ENCODE measurements around the gene PDZK1IP1.

PDZK1IP1 gene

GRCh38 chr1:47189844-47190508 is at the start of gene PDZK1IP1:
TSS of gene PDZK1IP1 (minus strand) at chr1:47190036. CDS start at chr1:47189932, 104 bp downstream.
- DNase-seq = peak; percentile 47

- no peak for DNase-seq
These were observed 49.2 kb upstream of the PDZK1IP1 start for GRCh38 chr1:47238935-47239592.

GRCh38 chr1:47235806-47236205 is 46.0 kb upstream of the PDZK1IP1 start:
- no peak for DNase-seq

GRCh38 chr1:47235241-47235681 is 45.4 kb upstream of the PDZK1IP1 start:
- peak; percentile 56 for DNase-seq

GRCh38 chr1:47233186-47233585 is 43.4 kb upstream of the PDZK1IP1 start:
- DNase-seq = no peak

GRCh38 chr1:47232187-47232874 is 42.5 kb upstream of the PDZK1IP1 start, which contains the start of gene TAL1:
TSS of gene TAL1 (minus strand) at chr1:47232225. CDS start at chr1:47225888, 6,337 bp downstream.
- DNase-seq = no peak

GRCh38 chr1:47231301-47232186 is 41.7 kb upstream of the PDZK1IP1 start:
- DNase-seq = peak; percentile 65

- DNase-seq = no peak
These were observed 41.0 kb upstream of the PDZK1IP1 start for GRCh38 chr1:47230692-47231300.

- no peak for DNase-seq
These were observed 40.3 kb upstream of the PDZK1IP1 start for GRCh38 chr1:47229886-47230691.

GRCh38 chr1:47229031-47229885 is 39.4 kb upstream of the PDZK1IP1 start:
- DNase-seq = no peak

GRCh38 chr1:47228644-47229030 is 38.8 kb upstream of the PDZK1IP1 start:
- DNase-seq = no peak

- no peak for DNase-seq
These were observed 37.8 kb upstream of the PDZK1IP1 start for GRCh38 chr1:47227341-47228232.

- no peak for DNase-seq
These were observed 37.0 kb upstream of the PDZK1IP1 start for GRCh38 chr1:47226839-47227215.

GRCh38 chr1:47226121-47226838 is 36.4 kb upstream of the PDZK1IP1 start:
- no peak for DNase-seq

GRCh38 chr1:47225430-47226100 is 35.7 kb upstream of the PDZK1IP1 start:
- no peak for DNase-seq

- DNase-seq = no peak
These were observed 35.0 kb upstream of the PDZK1IP1 start for GRCh38 chr1:47224676-47225399.

GRCh38 chr1:47223921-47224675 is 34.3 kb upstream of the PDZK1IP1 start:
- no peak for DNase-seq

Measured in femur (tissue), 1 donor.